Endothelial cell of umbilical vein (primary cell): Measurements from ENCODE around the gene CENPP. TPM values are rescaled to one million over a fixed set of nuclear protein-coding genes. Genes with fewer than 3 reads are reported as not detected.

Source experiments
- BruUV-seq: library from RNA; stranded (reverse); fragments of 400-500 nt; replicated peaks from 2 replicates; lab custom pipeline; 2021; lab: Mats Ljungman, UMichigan
- CTCF ChIA-PET: fragments of 300-600, 350-600 bp; sonication (Branson Sonifier 250); formaldehyde crosslinking; loops from one replicate; lab custom pipeline; 2021; ENCODE audit warnings: antibody characterized with exemption, inconsistent platforms; lab: Charles Lee
- POLR2A ChIA-PET: fragments of 300-600, 350-600 bp; sonication (Branson Sonifier 250); formaldehyde crosslinking; loops from one replicate; lab custom pipeline; 2021; ENCODE audit warnings: antibody characterized with exemption, inconsistent platforms; lab: Charles Lee
- DNase-seq: peaks from one replicate; pipeline ENCODE4 v3.0.0-alpha.2; 2011; ENCODE audit warnings: low read depth, low spot score
- FAIRE-seq: peaks from 2 replicates; lab custom pipeline; 2011; peaks lifted over from hg19 to GRCh38; lab: Jason Lieb, UNC
- H2AFZ ChIP-seq: 2 replicates; pipeline ENCODE4 v1.6.0; 2012; ENCODE audit warnings: low read depth, low read length, control low read depth, inconsistent platforms
- H3K27ac ChIP-seq: 2 replicates; pipeline ENCODE4 v1.5.1; 2011; ENCODE audit warnings: low read depth, mild to moderate bottlenecking, control low read depth, low read length, moderate library complexity; ENCODE audit not compliant: insufficient read depth
- H3K27me3 ChIP-seq, 2 experiments: 2 replicates each; pipeline versions ENCODE4 v1.6.0 to v1.6.1; 2011; ENCODE audit warnings: low read length in 2 of 2, mixed read lengths in 1 of 2; ENCODE audit not compliant: control insufficient read depth in 2 of 2, insufficient read depth in 2 of 2
- H3K36me3 ChIP-seq, 2 experiments: 2 replicates in 1 of 2; 3 replicates in 1 of 2; pipeline ENCODE4 v1.5.1; 2011; ENCODE audit warnings: low read length in 2 of 2, mild to moderate bottlenecking in 1 of 2, moderate library complexity in 1 of 2; ENCODE audit not compliant: control insufficient read depth in 2 of 2, insufficient read depth in 2 of 2; ENCODE audit errors: extremely low read depth in 1 of 2
- H3K4me1 ChIP-seq: 3 replicates; pipeline ENCODE4 v1.5.1; 2011; ENCODE audit warnings: mild to moderate bottlenecking, low read length; ENCODE audit not compliant: control insufficient read depth, insufficient read depth; ENCODE audit errors: extremely low read depth
- H3K4me2 ChIP-seq: 2 replicates; pipeline ENCODE4 v1.6.1; 2011; ENCODE audit warnings: low read length, control low read depth, mixed read lengths; ENCODE audit not compliant: insufficient read depth
- H3K4me3 ChIP-seq, 3 experiments: fragments of 200-600 bp in 1 of 3; sonication (generic), shearing (Covaris generic) in 1 of 3; replicated peaks in 1 of 3; 2 replicates each; pipeline ENCODE4 v1.5.1; 2011 to 2016; ENCODE audit warnings: control low read depth in 3 of 3, low read length in 3 of 3, mild to moderate bottlenecking in 2 of 3, inconsistent platforms in 1 of 3, low read depth in 1 of 3, moderate library complexity in 1 of 3; ENCODE audit not compliant: insufficient read depth in 1 of 3
- H3K79me2 ChIP-seq: 2 replicates; pipeline ENCODE4 v1.6.0; 2012; ENCODE audit warnings: low read length, inconsistent platforms; ENCODE audit not compliant: control insufficient read depth, insufficient read depth
- H3K9ac ChIP-seq: replicated peaks from 2 replicates; pipeline ENCODE3; 2011; ENCODE audit warnings: low read length, control low read depth; ENCODE audit not compliant: insufficient read depth; ENCODE audit errors: extremely low read depth
- H3K9me1 ChIP-seq: replicated peaks from 3 replicates; pipeline ENCODE4 v1.6.0; 2011; ENCODE audit warnings: mild to moderate bottlenecking, low read length; ENCODE audit not compliant: control insufficient read depth, insufficient read depth; ENCODE audit errors: extremely low read depth
- H3K9me3 ChIP-seq: replicated peaks from 2 replicates; pipeline ENCODE4 v1.5.1; 2012; ENCODE audit warnings: low read length, inconsistent platforms; ENCODE audit not compliant: control insufficient read depth, insufficient read depth
- H4K20me1 ChIP-seq: replicated peaks from 2 replicates; pipeline ENCODE3; 2011; ENCODE audit warnings: mild to moderate bottlenecking, low read length; ENCODE audit not compliant: control insufficient read depth, insufficient read depth; ENCODE audit errors: extremely low read depth
- EZH2 ChIP-seq: IDR thresholded peaks from 2 replicates; pipeline ENCODE4 v1.6.1; 2012; ENCODE audit warnings: borderline replicate concordance, low read depth, mild to moderate bottlenecking, moderate library complexity, low read length, inconsistent platforms; ENCODE audit not compliant: severe bottlenecking
- FOS ChIP-seq: IDR thresholded peaks from 2 replicates; pipeline ENCODE4 v1.6.1; 2011; ENCODE audit warnings: mild to moderate bottlenecking, low read length, moderate library complexity, borderline replicate concordance; ENCODE audit not compliant: insufficient read depth
- GATA2 ChIP-seq: IDR thresholded peaks from 2 replicates; pipeline ENCODE4 v1.7.0; 2011; ENCODE audit warnings: low read depth, mild to moderate bottlenecking, moderate library complexity, mixed read lengths, low read length; ENCODE audit not compliant: insufficient read length, insufficient read depth
- JUN ChIP-seq: IDR thresholded peaks from 2 replicates; pipeline ENCODE4 v1.6.1; 2011; ENCODE audit warnings: borderline replicate concordance, low read depth; ENCODE audit not compliant: insufficient read length, insufficient read depth
- MYC ChIP-seq: IDR thresholded peaks from one replicate; pipeline ENCODE4 v1.6.1; 2011; ENCODE audit warnings: mild to moderate bottlenecking, low read depth, low read length
- POLR2A ChIP-seq: IDR thresholded peaks from 2 replicates; pipeline ENCODE4 v1.6.1; 2012; ENCODE audit warnings: low read depth, mild to moderate bottlenecking, control low read depth, low read length
- POLR2AphosphoS5 ChIP-seq: IDR thresholded peaks from 2 replicates; pipeline ENCODE4 v1.6.1; 2012; ENCODE audit warnings: low read depth, mild to moderate bottlenecking, control low read depth, low read length, moderate library complexity; ENCODE audit not compliant: insufficient read depth
- dilution Hi-C: fragments of 300-500 bp; cut with MboI; formaldehyde crosslinking; loops from one replicate; pipeline ENCODE4 v1.15.0; 2019; ENCODE audit warnings: low sequenced_read_pairs; ENCODE audit not compliant: extremely low pct_ligation_motif_present
- intact Hi-C: fragments of 100-400 bp; cut with micrococcal nuclease; formaldehyde crosslinking; loops from one replicate; pipeline ENCODE4 v1.10.0; 2022
- polyA plus RNA-seq, 4 experiments: library from polyadenylated mRNA; depleted of rRNA in 3 of 4; stranded (reverse) in 3 of 4; unstranded in 1 of 4; fragments of >200 nt; gene quantifications; 2 replicates each; pipeline versions ENCODE4 v1.2.1 to v1.2.3, GENCODE V29; 2011 to 2012; ENCODE audit warnings: missing spikeins in 1 of 4
- total RNA-seq: library from RNA; stranded (reverse); gene quantifications from 2 replicates; pipeline ENCODE4 v1.2.3, GENCODE V29; 2021
- TF ChIP-seq, protein P1 (sequence below), 2 donors: IDR thresholded peaks; 1 replicate in 1 of 2; 2 replicates in 1 of 2; pipeline ENCODE4 v1.5.1; 2011; ENCODE audit warnings: low read length in 2 of 2, mild to moderate bottlenecking in 2 of 2, moderate library complexity in 2 of 2, control low read depth in 1 of 2, inconsistent platforms in 1 of 2, low read depth in 1 of 2; ENCODE audit not compliant: insufficient read depth in 1 of 2; ENCODE audit errors: extremely low read depth in 1 of 2
- TF ChIP-seq, protein P2 (sequence below): IDR thresholded peaks from 2 replicates; pipeline ENCODE4 v1.6.1; 2011; ENCODE audit not compliant: insufficient read depth, insufficient read length

CENPP gene
- total and polyA plus RNA-seq, 2 donors (not counting 3 experiments of a cell fraction or from before 2014, with no cell fraction given) = 1.2 to 12.0 TPM

DNA sequence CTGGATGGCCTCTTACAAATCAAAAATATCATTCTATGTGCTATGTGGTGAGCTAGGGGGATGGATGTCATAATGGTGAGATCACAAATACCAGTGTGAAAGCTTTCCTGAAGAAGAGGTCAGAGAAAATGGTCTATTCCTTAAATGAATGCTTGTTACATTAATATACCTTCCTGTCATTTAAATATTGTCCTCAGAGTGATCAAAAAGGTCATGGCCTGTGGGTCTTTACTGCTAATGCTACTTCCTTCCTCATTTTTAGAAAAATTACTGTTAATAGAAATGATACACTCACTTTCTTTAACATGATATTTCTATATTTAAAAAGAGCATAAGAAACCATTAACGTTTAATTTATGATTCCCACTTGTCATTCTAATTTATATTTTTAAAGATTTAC, 88.8 kb downstream of the CENPP start:
- DNase-seq = peak; percentile 11
- no peak overlapping the region for H3K27ac ChIP-seq
- H3K4me2 ChIP-seq = peak overlapping the region; percentile 72
- TF ChIP-seq JUN (no peak), EZH2 (no peak), POLR2AphosphoS5 (no peak), GATA2 (no peak), POLR2A (no peak), FOS (no peak), MYC (no peak)
- TF ChIP-seq, protein P1, sequence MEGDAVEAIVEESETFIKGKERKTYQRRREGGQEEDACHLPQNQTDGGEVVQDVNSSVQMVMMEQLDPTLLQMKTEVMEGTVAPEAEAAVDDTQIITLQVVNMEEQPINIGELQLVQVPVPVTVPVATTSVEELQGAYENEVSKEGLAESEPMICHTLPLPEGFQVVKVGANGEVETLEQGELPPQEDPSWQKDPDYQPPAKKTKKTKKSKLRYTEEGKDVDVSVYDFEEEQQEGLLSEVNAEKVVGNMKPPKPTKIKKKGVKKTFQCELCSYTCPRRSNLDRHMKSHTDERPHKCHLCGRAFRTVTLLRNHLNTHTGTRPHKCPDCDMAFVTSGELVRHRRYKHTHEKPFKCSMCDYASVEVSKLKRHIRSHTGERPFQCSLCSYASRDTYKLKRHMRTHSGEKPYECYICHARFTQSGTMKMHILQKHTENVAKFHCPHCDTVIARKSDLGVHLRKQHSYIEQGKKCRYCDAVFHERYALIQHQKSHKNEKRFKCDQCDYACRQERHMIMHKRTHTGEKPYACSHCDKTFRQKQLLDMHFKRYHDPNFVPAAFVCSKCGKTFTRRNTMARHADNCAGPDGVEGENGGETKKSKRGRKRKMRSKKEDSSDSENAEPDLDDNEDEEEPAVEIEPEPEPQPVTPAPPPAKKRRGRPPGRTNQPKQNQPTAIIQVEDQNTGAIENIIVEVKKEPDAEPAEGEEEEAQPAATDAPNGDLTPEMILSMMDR (IDR thresholded peaks at IDR 0.05; ENCODE audit: extremely low read depth in 1 of 2, insufficient read depth in 1 of 2, low read depth in 1 of 2, low read length in 2 of 2) = no peak
- TF ChIP-seq, protein P2, sequence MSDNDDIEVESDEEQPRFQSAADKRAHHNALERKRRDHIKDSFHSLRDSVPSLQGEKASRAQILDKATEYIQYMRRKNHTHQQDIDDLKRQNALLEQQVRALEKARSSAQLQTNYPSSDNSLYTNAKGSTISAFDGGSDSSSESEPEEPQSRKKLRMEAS = no peak
- intact Hi-C loops = no loop called here
- ChIA-PET CTCF (interaction anchor here (0.8 to 1.4 kb wide), 4 partner anchors 9 to 18 kb away, joined by 3 to 6 read pairs (median 4); partner anchors contain the start of gene OGN), POLR2A (no interaction called here)
- FAIRE-seq = no peak
- BruUV-seq = no TSS peak
- no peaks in the 10 kb centered on the region for H3K9me1 ChIP-seq
- H3K9me3 ChIP-seq = no peaks in the 10 kb centered on the region
- no peak overlapping the region for H3K4me3 ChIP-seq
- H3K79me2 ChIP-seq = no peaks in the 10 kb centered on the region
- no peaks in the 10 kb centered on the region for H3K27me3 ChIP-seq
- no peaks in the 10 kb centered on the region for H4K20me1 ChIP-seq
- peaks cover 11% of the 10 kb centered on the region for H3K4me1 ChIP-seq
- H3K36me3 ChIP-seq = no peaks in the 10 kb centered on the region
- H3K9ac ChIP-seq = no peak overlapping the region
- dilution Hi-C loops = no loop called here
- H2AFZ ChIP-seq = no peak overlapping the region
